Activated CD4-positive, alpha-beta T cell treated with anti-CD3 and anti-CD28 coated beads, Interleukin-2, amount 50 U/mL, for 4 hours (primary cell): ENCODE data around the gene TTLL9.

ENCODE experiments used
- DNase-seq, 2 experiments: peaks; one replicate each; pipeline ENCODE4 v3.0.0-alpha.2; 2020

TTLL9 gene

GRCh38 chr20:31837896-31838397, 32.5 kb upstream of the TTLL9 start:
- DNase-seq, result no peak

- DNase-seq, result no peak
These were observed 31.7 kb upstream of the TTLL9 start for GRCh38 chr20:31838646-31839292.

- DNase-seq, result no peak
These were observed 30.5 kb upstream of the TTLL9 start for GRCh38 chr20:31839782-31840487.

- no peak for DNase-seq
These were observed 29.3 kb upstream of the TTLL9 start for GRCh38 chr20:31840906-31841816.

- DNase-seq, result no peak
These were observed 28.5 kb upstream of the TTLL9 start for GRCh38 chr20:31841928-31842327.

GRCh38 chr20:31842471-31843157, 27.8 kb upstream of the TTLL9 start:
- DNase-seq, result no peak

GRCh38 chr20:31843288-31843687, 27.1 kb upstream of the TTLL9 start:
- no peak for DNase-seq

GRCh38 chr20:31843881-31844280, 26.6 kb upstream of the TTLL9 start:
- no peak for DNase-seq

GRCh38 chr20:31844737-31845299, 25.6 kb upstream of the TTLL9 start:
- no peak for DNase-seq

- DNase-seq, result no peak
These were observed 25.1 kb upstream of the TTLL9 start, which contains the start of gene FOXS1 for GRCh38 chr20:31845300-31845863. TSS of gene FOXS1 (minus strand) at chr20:31845604. CDS start at chr20:31845542, 62 bp downstream.

- DNase-seq, result no peak
These were observed 23.7 kb upstream of the TTLL9 start for GRCh38 chr20:31846793-31847138.

- no peak for DNase-seq
These were observed 22.1 kb upstream of the TTLL9 start for GRCh38 chr20:31848088-31848999.

GRCh38 chr20:31849306-31849930, 21.0 kb upstream of the TTLL9 start:
- DNase-seq, result no peak

GRCh38 chr20:31851240-31851955, 19.0 kb upstream of the TTLL9 start:
- no peak for DNase-seq

- DNase-seq, result no peak
These were observed 17.0 kb upstream of the TTLL9 start for GRCh38 chr20:31853481-31853880.

GRCh38 chr20:31856516-31856915, 13.9 kb upstream of the TTLL9 start:
- DNase-seq, result no peak

- DNase-seq, result no peak
These were observed 12.3 kb upstream of the TTLL9 start for GRCh38 chr20:31857861-31858759.

GRCh38 chr20:31858760-31859083, 11.7 kb upstream of the TTLL9 start:
- DNase-seq, result no peak
